ENCODE results near the gene MYO18B. TPM values are rescaled to one million over a fixed set of nuclear protein-coding genes. Genes with fewer than 3 reads are reported as not detected.

The MYO18B gene
- total RNA-seq, 1 donor from 2014 or later = 254 TPM

DNA sequence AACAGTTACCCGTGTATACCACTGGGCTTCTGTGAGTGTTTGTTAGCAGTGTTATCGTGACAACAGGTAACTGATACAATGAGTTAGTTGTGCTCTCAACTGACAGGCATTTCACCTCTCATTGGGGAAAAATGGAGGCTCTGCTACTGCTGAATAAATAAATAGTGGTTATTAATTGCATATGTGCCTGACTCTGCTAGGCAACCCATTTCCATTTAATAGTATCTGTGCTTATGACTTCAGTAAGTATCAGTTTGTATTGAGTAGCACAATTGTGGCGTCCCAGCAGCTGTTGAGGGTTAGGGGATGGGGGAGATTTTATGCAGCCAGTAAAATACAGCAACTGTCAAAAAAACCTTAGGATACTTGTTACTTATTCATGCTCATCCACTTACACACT is 303.9 kb downstream of the MYO18B start:
- no peak for DNase-seq (ENCODE audit: low spot score)
- intact Hi-C loops (cut with DNase I) = no loop called here

DNA sequence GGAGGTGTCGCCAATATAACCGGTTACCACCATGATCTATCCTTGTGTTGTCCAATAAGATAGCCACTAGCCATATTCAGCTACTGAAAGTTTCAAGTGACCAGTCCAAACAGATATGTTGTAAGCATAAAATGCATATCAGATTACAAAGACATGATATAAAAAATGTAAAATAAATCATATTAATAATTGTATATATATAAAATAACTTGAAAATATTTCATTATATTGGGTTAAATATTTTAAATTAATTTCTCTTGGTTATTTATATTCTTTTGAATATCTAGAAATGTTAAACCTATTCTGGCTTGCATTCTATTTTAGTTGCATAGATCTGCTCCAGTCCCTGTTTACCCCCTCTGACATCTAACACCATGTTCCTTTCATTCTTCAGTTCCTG is 305.5 kb downstream of the MYO18B start:
- DNase-seq (ENCODE audit: low spot score) = no peak
- intact Hi-C loops (cut with DNase I) = no loop called here

DNA sequence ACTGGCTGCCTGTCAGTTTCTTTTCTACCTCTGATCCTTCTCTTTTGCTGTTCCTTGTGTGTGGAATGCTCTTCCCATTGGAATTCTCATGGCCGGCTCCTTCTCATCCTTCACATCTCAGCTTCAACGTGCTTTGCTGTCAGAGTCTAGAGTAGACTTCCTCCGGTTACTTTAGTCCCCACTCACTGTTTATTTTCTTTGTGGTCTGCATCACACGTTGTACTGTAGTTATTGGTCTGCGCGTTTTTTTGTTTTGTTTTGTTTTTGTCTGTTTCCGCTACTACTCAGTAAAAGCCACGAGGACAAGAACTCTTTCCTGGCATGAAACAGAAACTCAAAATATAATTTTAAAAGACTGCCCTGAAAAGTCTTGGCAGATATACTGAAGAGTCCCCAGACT is 305.9 kb downstream of the MYO18B start:
- DNase-seq (ENCODE audit: low spot score) = no peak
- intact Hi-C loops (cut with DNase I) = no loop called here

DNA sequence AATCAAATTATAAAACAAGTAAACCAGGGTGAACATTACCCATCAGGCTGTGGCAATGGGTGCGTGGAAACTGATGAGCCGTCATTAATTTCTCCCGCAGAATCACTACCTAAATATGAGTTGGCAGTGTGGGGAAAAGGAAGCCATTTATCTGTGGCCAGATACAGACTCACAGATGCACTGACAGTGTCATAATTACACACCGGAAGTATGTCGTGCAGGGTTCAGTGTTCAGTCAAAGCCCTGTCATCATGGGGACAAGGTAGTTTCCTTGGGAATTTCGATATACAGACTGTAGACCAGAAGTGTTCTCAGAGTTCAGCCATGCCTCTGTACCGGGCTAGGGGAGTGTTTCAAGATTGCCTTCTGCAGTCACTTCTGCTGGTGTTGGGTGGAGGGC is 308.1 kb downstream of the MYO18B start:
- intact Hi-C loops (cut with DNase I) = no loop called here

DNA sequence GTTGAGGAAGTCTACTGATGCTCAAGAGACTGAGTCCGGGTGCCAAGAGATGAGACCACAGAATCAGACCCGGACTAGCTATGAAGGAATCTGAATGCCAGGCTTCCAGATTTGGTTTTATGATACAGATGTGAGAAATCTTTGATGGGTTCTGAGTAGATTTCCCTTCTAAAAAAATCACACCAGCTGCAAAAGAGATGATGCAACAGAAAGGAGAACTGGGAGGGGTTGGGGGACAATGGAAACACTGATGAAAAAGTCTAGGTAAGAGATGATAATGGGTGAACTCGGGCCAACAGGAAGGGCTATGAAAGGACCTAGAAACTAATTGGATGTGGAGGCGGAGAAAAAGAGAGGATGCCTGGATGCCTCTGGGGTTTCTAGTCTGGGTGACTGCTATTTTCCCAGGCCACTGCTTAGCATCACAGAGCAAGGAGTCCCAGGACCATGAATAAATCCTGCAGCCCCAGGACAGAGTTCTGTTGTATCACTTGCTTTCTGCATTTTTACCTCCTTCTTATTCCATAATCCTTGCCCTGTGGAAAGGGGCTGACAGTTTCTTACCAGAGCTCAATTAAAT is 311.8 kb downstream of the MYO18B start:
- intact Hi-C loops (cut with DNase I) = no loop called here
- DNase-seq (ENCODE audit: low spot score) = no peak

More for the DNA sequence above, 308.1 kb downstream of the MYO18B start:
- no peak for DNase-seq (ENCODE audit: low spot score)

DNA sequence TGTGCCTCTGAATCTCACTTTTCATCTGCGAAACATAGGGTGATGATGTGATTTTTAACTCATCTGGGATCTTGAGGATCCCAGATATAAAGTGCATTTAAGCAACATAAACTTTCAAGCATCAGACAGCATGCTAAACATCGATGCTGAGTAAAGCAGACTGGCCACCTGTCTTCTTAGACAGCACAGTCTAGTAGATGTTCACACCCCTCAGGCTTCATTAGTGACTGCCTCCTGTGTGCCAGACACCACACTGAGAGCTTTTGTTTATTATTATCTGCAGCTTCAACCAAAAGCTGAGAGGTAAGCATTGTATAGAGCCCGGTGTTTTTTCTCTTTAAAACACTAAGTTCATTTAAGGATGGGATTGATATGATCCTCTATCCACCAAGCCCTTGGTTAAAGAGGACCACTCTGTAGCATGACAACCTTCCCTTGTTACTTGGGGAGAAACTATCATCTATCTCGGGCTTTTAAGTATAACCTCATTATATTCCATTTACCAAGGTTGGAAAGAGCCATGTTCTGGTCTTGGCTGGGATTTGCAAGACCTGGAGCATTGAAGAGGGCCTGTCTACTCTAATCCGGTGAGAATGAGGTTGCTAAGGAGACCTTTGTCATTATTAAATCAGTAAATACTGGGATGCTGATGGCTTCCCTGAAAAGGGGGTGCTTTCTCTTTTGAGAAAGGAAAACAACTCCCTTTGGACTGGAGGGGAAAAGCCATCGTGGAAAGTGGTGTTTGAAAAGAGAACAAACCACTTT is 313.0 kb downstream of the MYO18B start:
- intact Hi-C loops (cut with DNase I) = no loop called here
- DNase-seq (ENCODE audit: low spot score) = no peak

DNA sequence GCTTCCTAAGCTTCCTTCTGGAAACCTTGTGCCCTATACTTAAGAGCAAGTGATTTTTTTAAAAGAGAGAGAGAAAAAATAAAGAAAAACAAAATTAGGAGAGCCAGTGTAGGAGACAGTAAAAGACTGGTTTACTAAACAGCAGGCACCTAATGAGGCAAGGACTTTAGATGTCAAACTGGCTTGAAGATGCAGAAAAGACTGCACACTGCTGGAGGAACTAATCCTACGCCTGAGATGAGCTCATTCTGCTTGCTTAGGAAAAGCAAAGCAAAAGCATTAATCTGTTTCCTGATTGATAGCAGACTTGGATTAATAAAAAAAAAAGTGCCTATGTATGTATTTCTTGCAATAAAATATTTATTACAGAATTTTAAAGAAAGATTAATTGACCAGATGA is 313.7 kb downstream of the MYO18B start:
- DNase-seq (ENCODE audit: low spot score) = no peak
- intact Hi-C loops (cut with DNase I) = no loop called here

DNA sequence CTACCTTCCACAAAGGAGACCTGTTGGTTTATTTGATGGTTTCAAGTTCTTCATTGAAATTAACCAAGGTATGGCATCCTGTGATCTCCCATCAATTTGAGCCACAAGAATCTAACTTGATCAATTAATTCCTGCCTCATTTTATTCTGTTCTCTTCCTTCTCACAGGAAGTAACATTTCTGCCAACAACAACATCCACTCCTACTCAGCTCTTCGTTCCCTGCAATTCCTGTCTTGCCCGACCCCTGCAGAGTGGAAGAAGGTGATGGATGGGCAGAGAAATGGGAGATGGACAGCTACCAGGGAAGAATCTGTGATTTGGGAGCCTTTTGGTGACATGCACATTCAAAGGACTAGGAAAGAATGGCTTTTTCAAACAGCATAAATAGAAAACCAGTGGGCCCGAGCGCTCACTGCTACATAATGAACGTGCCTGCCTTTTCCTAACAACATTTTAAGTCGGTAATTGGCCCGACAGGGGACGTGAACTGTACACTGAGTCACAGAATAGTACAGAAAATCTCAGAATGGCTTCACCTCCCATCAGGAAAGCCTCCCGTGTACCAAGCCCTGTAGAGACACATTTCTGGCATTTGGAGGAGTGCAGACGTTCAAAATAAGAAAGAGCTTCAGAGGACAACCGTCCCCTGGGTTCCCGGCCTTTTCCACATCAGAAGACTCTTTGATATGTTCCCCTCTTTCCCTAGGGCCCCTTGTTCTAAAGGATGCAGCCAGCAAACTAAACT is 314.6 kb downstream of the MYO18B start:
- DNase-seq (ENCODE audit: low spot score) = no peak

DNA sequence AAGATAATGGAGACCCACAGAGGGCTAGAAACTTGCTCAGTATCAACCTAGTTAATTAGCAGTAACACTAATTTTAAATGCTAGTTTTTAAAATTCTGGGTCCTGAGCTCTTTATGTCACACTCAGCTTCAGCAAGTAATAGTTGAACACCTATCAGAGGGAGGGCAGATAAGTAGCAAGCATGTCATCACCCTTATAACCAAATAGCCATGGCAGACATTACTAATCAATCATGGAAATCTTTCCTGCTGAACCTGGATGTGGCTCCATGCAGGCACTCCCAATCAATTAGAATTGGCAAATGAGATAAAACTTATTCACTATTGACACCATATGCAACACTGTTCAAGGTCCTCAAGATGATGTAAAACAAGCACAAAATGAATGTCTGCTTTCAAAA is 315.7 kb downstream of the MYO18B start:
- intact Hi-C loops (cut with DNase I) = no loop called here
- no peak for DNase-seq (ENCODE audit: low spot score)

More for the DNA sequence above, 314.6 kb downstream of the MYO18B start:
- intact Hi-C loops (cut with DNase I) = no loop called here

DNA sequence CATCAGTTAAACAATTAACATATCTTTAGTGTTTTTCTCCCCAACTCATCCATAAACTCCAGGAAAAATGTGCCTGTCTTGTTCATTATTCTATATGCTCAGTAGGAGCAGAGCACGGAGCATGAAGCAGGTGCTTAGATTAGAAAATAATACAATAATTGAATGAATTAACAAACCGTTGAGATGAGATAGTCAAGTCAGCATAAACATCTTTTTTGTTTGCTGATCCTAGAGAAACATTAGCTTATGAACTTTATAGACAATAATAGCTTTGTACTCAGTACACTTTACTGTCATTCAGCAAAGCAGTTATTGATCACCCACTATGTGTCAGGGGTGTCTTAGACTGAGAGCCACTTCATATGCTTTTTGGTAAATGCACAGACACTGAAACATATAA is 322.1 kb downstream of the MYO18B start:
- intact Hi-C loops (cut with DNase I) = no loop called here
- DNase-seq (ENCODE audit: low spot score) = no peak

DNA sequence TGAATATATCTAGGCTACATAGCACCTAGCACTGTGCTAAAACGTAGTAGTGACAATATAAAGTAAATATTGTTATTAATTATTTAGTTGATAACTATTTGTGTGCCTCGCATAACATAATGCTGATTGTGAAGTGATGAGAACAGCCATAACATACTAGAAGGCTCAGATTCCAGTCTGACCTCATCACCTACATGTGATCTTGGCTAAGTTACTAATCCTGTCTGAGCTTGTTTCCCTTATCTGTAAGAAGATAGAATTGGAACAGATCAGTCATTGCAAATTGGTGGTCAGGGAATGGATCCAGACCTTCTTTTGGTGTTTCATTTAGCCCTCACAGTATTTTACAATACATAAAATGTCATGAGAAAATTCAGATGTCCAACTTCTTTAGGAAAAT is 323.9 kb downstream of the MYO18B start:
- intact Hi-C loops (cut with DNase I) = no loop called here
- no peak for DNase-seq (ENCODE audit: low spot score)

DNA sequence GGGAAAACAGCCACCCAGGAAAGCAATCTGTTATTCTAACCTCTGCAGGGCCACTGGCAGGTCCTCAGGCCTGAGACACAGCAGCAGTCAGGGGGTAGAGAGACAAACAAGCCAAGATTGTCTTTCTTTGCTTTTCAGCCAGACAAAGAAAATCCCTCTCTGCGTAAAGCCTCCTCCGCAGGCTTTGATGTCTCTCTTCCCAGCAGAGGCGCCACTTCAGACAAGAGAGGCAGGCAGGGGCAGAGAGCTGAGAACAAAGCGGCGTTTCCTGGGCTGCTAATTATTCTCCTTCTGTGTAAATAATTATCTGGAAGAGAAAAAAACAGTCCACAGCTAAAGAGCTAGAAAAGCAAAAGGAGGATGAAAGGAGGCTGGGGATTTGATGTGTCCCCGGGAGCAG is 324.5 kb downstream of the MYO18B start:
- intact Hi-C loops (cut with DNase I) = no loop called here
- DNase-seq (ENCODE audit: low spot score) = no peak

DNA sequence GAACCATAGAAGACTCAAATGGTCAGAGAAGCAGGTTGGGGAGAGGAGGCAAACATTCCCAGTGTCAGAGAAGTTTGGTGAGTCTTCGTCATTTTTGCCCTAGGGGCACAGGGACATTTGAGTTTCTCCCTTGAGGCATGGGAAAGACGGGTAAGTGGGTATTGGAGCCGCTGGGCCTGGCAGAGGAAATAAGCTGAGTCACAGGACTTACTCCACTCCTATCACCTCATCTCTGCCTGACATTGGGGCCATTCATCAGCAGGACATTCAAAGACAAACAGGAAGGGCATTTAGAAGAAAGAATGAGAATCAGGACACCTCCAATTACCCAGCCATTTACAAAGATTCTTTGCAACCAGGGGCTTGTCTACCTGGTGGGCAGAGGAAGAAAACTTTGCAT is 326.6 kb downstream of the MYO18B start:
- DNase-seq (ENCODE audit: low spot score) = no peak
- intact Hi-C loops (cut with DNase I) = no loop called here

DNA sequence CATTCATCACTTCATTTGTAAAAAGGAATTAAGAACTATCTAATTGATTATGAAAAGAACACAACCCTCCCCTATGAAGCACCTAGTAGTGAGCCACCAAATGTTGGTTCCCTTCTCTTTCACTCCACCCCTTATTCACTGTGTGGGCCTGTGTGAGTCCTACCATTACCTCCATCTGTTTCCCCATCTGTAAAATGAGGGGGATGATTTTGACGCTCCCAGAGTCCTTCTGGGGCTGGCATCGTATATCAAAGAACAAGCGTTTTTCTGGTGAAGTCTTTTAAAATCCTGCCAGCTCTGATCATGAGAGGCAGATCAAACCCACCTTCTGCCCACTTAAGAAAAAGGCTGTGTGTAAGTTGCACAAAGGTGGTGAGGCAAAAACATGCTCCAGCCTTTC is 330.6 kb downstream of the MYO18B start:
- no peak for DNase-seq (ENCODE audit: low spot score)
- intact Hi-C loops (cut with DNase I) = no loop called here

DNA sequence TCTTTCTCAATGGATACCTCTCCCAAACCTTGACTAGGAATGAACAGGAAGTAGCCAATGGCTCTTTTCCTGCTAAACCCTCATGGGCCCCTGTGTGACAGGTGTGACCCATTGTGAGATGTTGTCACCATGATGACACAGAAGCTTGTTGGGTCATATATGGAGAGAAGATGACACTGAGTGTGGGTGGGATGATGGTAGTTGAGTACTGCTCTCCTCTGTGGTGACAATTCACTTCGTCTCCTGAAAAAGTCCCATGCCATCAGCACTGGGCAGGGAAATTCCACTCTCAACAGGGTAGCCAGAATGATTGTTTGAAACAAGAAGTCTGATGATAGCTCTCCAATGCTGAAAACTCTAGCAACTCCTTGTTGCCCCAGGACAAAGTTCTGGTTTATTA is 333.3 kb downstream of the MYO18B start:
- DNase-seq (ENCODE audit: low spot score) = no peak
- intact Hi-C loops (cut with DNase I) = no loop called here

DNA sequence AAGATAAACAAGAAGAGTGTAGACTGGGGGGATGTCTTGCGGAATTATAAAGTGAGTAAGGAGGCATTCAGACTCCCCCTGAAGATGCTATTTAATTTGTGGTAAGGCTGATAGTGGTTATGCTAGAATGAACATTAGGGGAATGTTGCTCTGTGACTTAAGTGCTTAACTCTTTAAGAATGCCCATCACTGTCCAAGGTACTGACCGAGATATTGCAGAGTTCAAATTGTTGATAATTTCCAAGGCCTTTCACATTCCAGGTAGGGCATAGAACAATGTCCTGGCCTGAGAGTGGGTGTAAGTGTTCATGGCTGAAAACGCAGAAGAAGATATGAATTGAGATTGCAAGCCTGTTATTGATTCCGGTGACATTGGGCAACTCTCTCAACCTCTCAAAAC is 337.0 kb downstream of the MYO18B start:
- intact Hi-C loops (cut with DNase I) = no loop called here
- DNase-seq (ENCODE audit: low spot score) = no peak

Other genes with a start within 250 kb of the MYO18B start
- gene GRK3, start 177.5 kb upstream of the MYO18B start, total RNA-seq = 4.8 TPM

Data from cardiac septum (tissue), 1 donor.